Caco-2 (cell line): ENCODE data around the gene RNGTT. TPM values are rescaled to one million over a fixed set of nuclear protein-coding genes. Genes with fewer than 3 reads are reported as not detected.
"Not testable (repeated sequence)": the region's sequence is repeated elsewhere in the genome, so short reads cannot be mapped to it uniquely, and the experiment has no call there.

Experiments used
- BruUV-seq: library from RNA; stranded (reverse); fragments of 400-500 nt; replicated peaks from 2 replicates; lab custom pipeline; 2021; lab: Mats Ljungman, UMichigan
- CTCF ChIA-PET: fragments of 300-600 bp; sonication (Branson Sonifier 250); formaldehyde crosslinking; loops from one replicate; lab custom pipeline; 2022; ENCODE audit warnings: antibody characterized with exemption; lab: Charles Lee
- POLR2A ChIA-PET: fragments of 300-600 bp; sonication (Branson Sonifier 250); formaldehyde crosslinking; loops from one replicate; lab custom pipeline; 2022; ENCODE audit warnings: antibody characterized with exemption; lab: Charles Lee
- DNase-seq, 2 experiments: peaks; one replicate each; pipeline versions ENCODE4 v3.0.0 to v3.0.0-alpha.2; 2020 to 2022
- H3K27me3 ChIP-seq: replicated peaks from 2 replicates; pipeline ENCODE4 v1.6.0; 2011; ENCODE audit warnings: low read length; ENCODE audit not compliant: control insufficient read depth, insufficient read depth
- H3K36me3 ChIP-seq: 2 replicates; pipeline ENCODE4 v1.5.1; 2011; ENCODE audit warnings: low read length; ENCODE audit not compliant: control insufficient read depth, insufficient read depth
- H3K4me1 ChIP-seq: fragments of 250-450 bp; sonication (Bioruptor Pico); 2 replicates; pipeline ENCODE4 v1.5.1; 2020; ENCODE audit warnings: mild to moderate bottlenecking
- H3K4me3 ChIP-seq: 2 replicates; pipeline ENCODE4 v1.5.1; 2011; ENCODE audit warnings: low read depth, mild to moderate bottlenecking, control low read depth, low read length
- H3K9me3 ChIP-seq: fragments of 250-450 bp; sonication (Bioruptor Pico); 2 replicates; pipeline ENCODE4 v1.5.1; 2020; ENCODE audit warnings: mild to moderate bottlenecking, moderate library complexity
- H3K27ac Mint-ChIP-seq: one replicate; pipeline ENCODE4 v1.8.0; 2022; ENCODE audit warnings: mixed read lengths; ENCODE audit not compliant: unreplicated experiment
- H3K27me3 Mint-ChIP-seq: one replicate; pipeline ENCODE4 v1.8.0; 2022; ENCODE audit warnings: mixed read lengths; ENCODE audit not compliant: insufficient read depth, unreplicated experiment
- H3K36me3 Mint-ChIP-seq: one replicate; pipeline ENCODE4 v1.8.0; 2022; ENCODE audit warnings: mild to moderate bottlenecking, mixed read lengths; ENCODE audit not compliant: insufficient read depth, unreplicated experiment
- H3K4me1 Mint-ChIP-seq: one replicate; pipeline ENCODE4 v1.8.0; 2022; ENCODE audit warnings: low read depth, mixed read lengths; ENCODE audit not compliant: unreplicated experiment
- H3K4me3 Mint-ChIP-seq: one replicate; pipeline ENCODE4 v1.8.0; 2022; ENCODE audit warnings: mild to moderate bottlenecking, moderate library complexity, mixed read lengths; ENCODE audit not compliant: unreplicated experiment
- H3K9me3 Mint-ChIP-seq: one replicate; pipeline ENCODE4 v1.8.0; 2022; ENCODE audit warnings: mixed read lengths; ENCODE audit not compliant: unreplicated experiment
- intact Hi-C: fragments of 100-400 bp; cut with micrococcal nuclease; formaldehyde crosslinking; loops from one replicate; pipeline ENCODE4 v1.10.0; 2022; ENCODE audit not compliant: unreplicated experiment
- total RNA-seq: library from RNA; stranded (reverse); gene quantifications from 2 replicates; pipeline ENCODE4 v1.2.3, GENCODE V29; 2022
- TF ChIP-seq, protein P1 (sequence below), 2 experiments: fragments of 200-600 bp in 1 of 2; IDR thresholded peaks; 1 replicate in 1 of 2; 2 replicates in 1 of 2; pipeline versions ENCODE4 v1.5.1 to v1.8.0; 2011 to 2022; ENCODE audit warnings: antibody characterized with exemption in 1 of 2, control low read depth in 1 of 2, inconsistent platforms in 1 of 2, low read depth in 1 of 2, low read length in 1 of 2, mild to moderate bottlenecking in 1 of 2, moderate library complexity in 1 of 2; ENCODE audit not compliant: insufficient read depth in 1 of 2, severe bottlenecking in 1 of 2, unreplicated experiment in 1 of 2

RNGTT gene
- total RNA-seq, 1 experiment from 2014 or later: 17.7 TPM

GRCh38 chr6:88945415-88946008 is 17.9 kb downstream of the RNGTT start:
- no peaks in the 10 kb centered on the region for H3K4me1 Mint-ChIP-seq
- H3K4me3 ChIP-seq: no peak overlapping the region
- ChIA-PET POLR2A (no interaction called here), CTCF (no interaction called here)
- no peak overlapping the region for H3K27ac Mint-ChIP-seq
- BruUV-seq: no TSS peak
- H3K36me3 ChIP-seq: no peaks in the 10 kb centered on the region
- no peaks in the 10 kb centered on the region for H3K9me3 Mint-ChIP-seq
- TF ChIP-seq, protein P1, sequence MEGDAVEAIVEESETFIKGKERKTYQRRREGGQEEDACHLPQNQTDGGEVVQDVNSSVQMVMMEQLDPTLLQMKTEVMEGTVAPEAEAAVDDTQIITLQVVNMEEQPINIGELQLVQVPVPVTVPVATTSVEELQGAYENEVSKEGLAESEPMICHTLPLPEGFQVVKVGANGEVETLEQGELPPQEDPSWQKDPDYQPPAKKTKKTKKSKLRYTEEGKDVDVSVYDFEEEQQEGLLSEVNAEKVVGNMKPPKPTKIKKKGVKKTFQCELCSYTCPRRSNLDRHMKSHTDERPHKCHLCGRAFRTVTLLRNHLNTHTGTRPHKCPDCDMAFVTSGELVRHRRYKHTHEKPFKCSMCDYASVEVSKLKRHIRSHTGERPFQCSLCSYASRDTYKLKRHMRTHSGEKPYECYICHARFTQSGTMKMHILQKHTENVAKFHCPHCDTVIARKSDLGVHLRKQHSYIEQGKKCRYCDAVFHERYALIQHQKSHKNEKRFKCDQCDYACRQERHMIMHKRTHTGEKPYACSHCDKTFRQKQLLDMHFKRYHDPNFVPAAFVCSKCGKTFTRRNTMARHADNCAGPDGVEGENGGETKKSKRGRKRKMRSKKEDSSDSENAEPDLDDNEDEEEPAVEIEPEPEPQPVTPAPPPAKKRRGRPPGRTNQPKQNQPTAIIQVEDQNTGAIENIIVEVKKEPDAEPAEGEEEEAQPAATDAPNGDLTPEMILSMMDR (IDR thresholded peaks at IDR 0.05; ENCODE audit: insufficient read depth in 1 of 2, low read depth in 1 of 2, low read length in 1 of 2, severe bottlenecking in 1 of 2, unreplicated experiment in 1 of 2): no peak
- intact Hi-C loops: no loop called here
- no peaks in the 10 kb centered on the region for H3K4me1 ChIP-seq
- no peak for DNase-seq
- H3K27me3 Mint-ChIP-seq: no peaks in the 10 kb centered on the region
- H3K27me3 ChIP-seq: no peaks in the 10 kb centered on the region
- peaks cover 6% of the 10 kb centered on the region for H3K36me3 Mint-ChIP-seq
- no peaks in the 10 kb centered on the region for H3K9me3 ChIP-seq
- H3K4me3 Mint-ChIP-seq: no peak overlapping the region

DNA sequence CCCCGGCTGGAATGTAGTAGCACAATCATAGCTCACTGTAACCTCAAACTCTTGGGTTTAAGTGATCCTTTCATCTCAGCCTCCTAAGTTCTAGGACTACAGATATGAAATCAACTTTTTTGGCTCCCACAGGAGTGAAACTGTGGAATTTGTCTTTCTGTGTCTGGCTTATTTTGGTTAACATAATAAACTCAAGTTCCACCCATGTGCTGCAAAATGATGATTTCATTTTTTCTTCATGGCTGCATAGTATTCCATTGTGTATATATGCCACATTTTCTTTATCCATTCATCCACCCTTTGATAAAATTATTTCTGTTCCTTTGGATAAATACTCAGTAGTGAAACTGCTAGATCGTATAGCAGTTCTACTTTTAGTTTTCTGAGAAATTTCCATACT is 29.9 kb downstream of the RNGTT start:
- ChIA-PET CTCF (no interaction called here), POLR2A (no interaction called here)
- H3K4me3 Mint-ChIP-seq: no peak overlapping the region
- H3K36me3 ChIP-seq: no peaks in the 10 kb centered on the region
- no peak for DNase-seq
- no TSS peak for BruUV-seq
- TF ChIP-seq, protein P1 (IDR thresholded peaks at IDR 0.05; ENCODE audit: insufficient read depth in 1 of 2, low read depth in 1 of 2, low read length in 1 of 2, severe bottlenecking in 1 of 2, unreplicated experiment in 1 of 2): no peak
- no peak overlapping the region for H3K4me3 ChIP-seq
- H3K27me3 Mint-ChIP-seq: no peaks in the 10 kb centered on the region
- no peaks in the 10 kb centered on the region for H3K4me1 ChIP-seq
- no peak overlapping the region for H3K27ac Mint-ChIP-seq
- 0 out of 2 replicates have a peak, but pooled peaks cover 11% of the 10 kb centered on the region for H3K9me3 ChIP-seq
- no peaks in the 10 kb centered on the region for H3K4me1 Mint-ChIP-seq
- no peaks in the 10 kb centered on the region for H3K27me3 ChIP-seq
- H3K9me3 Mint-ChIP-seq: peaks cover 24% of the 10 kb centered on the region
- peaks cover 55% of the 10 kb centered on the region for H3K36me3 Mint-ChIP-seq
- intact Hi-C loops: no loop called here

GRCh38 chr6:88932019-88932418 is 31.4 kb downstream of the RNGTT start:
- H3K4me1 ChIP-seq, intact Hi-C loops, H3K4me3 ChIP-seq, H3K4me1 Mint-ChIP-seq, POLR2A ChIA-PET, CTCF ChIA-PET, BruUV-seq, H3K36me3 ChIP-seq, H3K4me3 Mint-ChIP-seq, H3K27me3 ChIP-seq, H3K27me3 Mint-ChIP-seq: not testable (repeated sequence)
- H3K27ac Mint-ChIP-seq: peak overlapping the region; percentile 61
- DNase-seq: peak; percentile 44 to 60
- H3K9me3 Mint-ChIP-seq: peaks cover 24% of the 10 kb centered on the region
- 0 out of 2 replicates have a peak, but pooled peaks cover 11% of the 10 kb centered on the region for H3K9me3 ChIP-seq
- peaks cover 45% of the 10 kb centered on the region for H3K36me3 Mint-ChIP-seq
